Omental fat pad (tissue), 4 donors: Measurements from ENCODE around the gene CCNDBP1. TPM values are rescaled to one million over a fixed set of nuclear protein-coding genes. Genes with fewer than 3 reads are reported as not detected.
"Not testable (repeated sequence)": the region's sequence is repeated elsewhere in the genome, so short reads cannot be mapped to it uniquely, and the experiment has no call there.

Source experiments
- ATAC-seq: fragments of 150-250 bp; one replicate; pipeline ENCODE4 v1.9.1; 2016; ENCODE audit warnings: mild to moderate bottlenecking, moderate library complexity; ENCODE audit not compliant: low FRiP score
- DNase-seq: peaks from one replicate; pipeline ENCODE4 v3.0.0-alpha.2; 2019; ENCODE audit warnings: low spot score
- CTCF ChIP-seq, 3 donors: fragments of 450-650 bp; IDR thresholded peaks; one replicate each; pipeline ENCODE4 v1.5.1; 2016 to 2017; ENCODE audit warnings: antibody characterized with exemption in 3 of 3, mild to moderate bottlenecking in 3 of 3, moderate library complexity in 2 of 3
- total RNA-seq, 4 donors: library from RNA; depleted of rRNA; stranded (reverse); fragments of >200 nt; gene quantifications; one replicate each; pipeline ENCODE4 v1.1.0, GENCODE V29; 2016

Gene CCNDBP1
- total RNA-seq, 4 donors from 2014 or later: 70.0 to 126 (median 78.3) TPM

GRCh38 chr15:43218908-43219706 is 33.9 kb downstream of the CCNDBP1 start:
- ATAC-seq: no peak
- no peak for DNase-seq
- TF ChIP-seq CTCF (IDR thresholded peaks at IDR 0.05): no peak

GRCh38 chr15:43219929-43220928 is 35.0 kb downstream of the CCNDBP1 start:
- ATAC-seq: no peak
- no peak for DNase-seq
- no peak for TF ChIP-seq CTCF (IDR thresholded peaks at IDR 0.05)

GRCh38 chr15:43220991-43221403 is 35.8 kb downstream of the CCNDBP1 start, which contains the start of gene EPB42:
EPB42 (minus strand) TSS chr15:43221018; CDS start chr15:43220825, 193 bp downstream.
- no peak for DNase-seq
- TF ChIP-seq CTCF (IDR thresholded peaks at IDR 0.05): no peak
- no peak for ATAC-seq

GRCh38 chr15:43221422-43221821 is 36.2 kb downstream of the CCNDBP1 start:
- DNase-seq: no peak
- no peak for TF ChIP-seq CTCF (IDR thresholded peaks at IDR 0.05)

GRCh38 chr15:43225201-43225949 is 40.2 kb downstream of the CCNDBP1 start:
- DNase-seq: no peak
- TF ChIP-seq CTCF (IDR thresholded peaks at IDR 0.05): no peak
- peak; percentile 80 for ATAC-seq

More at GRCh38 chr15:43221422-43221821, 36.2 kb downstream of the CCNDBP1 start:
- ATAC-seq: no peak

- not testable (repeated sequence) for DNase-seq, ATAC-seq
Observed at GRCh38 chr15:43225950-43226255, 40.7 kb downstream of the CCNDBP1 start.
